Measurements from ENCODE around the gene KIAA1210. TPM values are rescaled to one million over a fixed set of nuclear protein-coding genes. Genes with fewer than 3 reads are reported as not detected.

Gene KIAA1210
- total RNA-seq: not detected

- H3K9me3 Mint-ChIP-seq: no peaks in the 10 kb centered on the region
- no peaks in the 10 kb centered on the region for H3K36me3 Mint-ChIP-seq
- H3K27me3 Mint-ChIP-seq: peaks cover 3% of the 10 kb centered on the region
- H3K27ac Mint-ChIP-seq: no peak within 1 kb of the TSS
- DNase-seq: no peak
- no peak within 1 kb of the TSS for H3K4me3 Mint-ChIP-seq
- no peak for ATAC-seq (ENCODE audit: low read depth)
- POLR2A ChIA-PET: no interaction called here
- H3K4me1 Mint-ChIP-seq: no peaks in the 10 kb centered on the region
Observed at GRCh38 chrX:119127650-119128049, at the start of gene KIAA1210. KIAA1210 (minus strand) TSS chrX:119127812; CDS start chrX:119123642, 4,170 bp downstream.

GRCh38 chrX:119177278-119177677 is 49.7 kb upstream of the KIAA1210 start:
- DNase-seq (no peak), ATAC-seq (ENCODE audit: low read depth) (no peak)
- Mint-ChIP-seq H3K27me3 (peaks cover 4% of the 10 kb centered on the region), H3K27ac (no peak overlapping the region), H3K36me3 (no peaks in the 10 kb centered on the region), H3K4me3 (no peak overlapping the region), H3K9me3 (no peaks in the 10 kb centered on the region), H3K4me1 (no peaks in the 10 kb centered on the region)
- POLR2A ChIA-PET: no interaction called here

DNA sequence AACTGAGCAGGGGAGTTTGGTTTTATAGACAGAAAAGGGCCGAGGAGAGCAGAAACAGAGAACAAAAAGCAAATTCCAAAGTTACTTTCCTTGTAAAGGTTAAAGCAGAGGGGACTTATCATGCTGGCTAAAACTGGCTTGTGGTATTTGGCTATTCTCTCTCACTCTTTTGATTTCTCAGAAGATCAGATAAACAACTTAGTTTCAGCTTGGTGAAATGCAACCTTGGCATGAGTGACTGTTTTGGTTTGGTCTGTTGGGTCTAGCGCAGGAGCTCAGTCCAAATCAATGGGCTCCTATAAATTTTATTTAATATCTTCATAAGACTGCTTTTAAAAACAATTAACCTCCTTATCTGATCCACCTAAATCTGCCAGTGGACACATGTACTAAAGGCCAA is 47.3 kb upstream of the KIAA1210 start:
- POLR2A ChIA-PET: no interaction called here
- no peak overlapping the region for H3K4me3 Mint-ChIP-seq
- ATAC-seq (ENCODE audit: low read depth) (no peak), DNase-seq (no peak)
- H3K27me3 Mint-ChIP-seq: peaks cover 4% of the 10 kb centered on the region
- no peaks in the 10 kb centered on the region for H3K9me3 Mint-ChIP-seq
- no peaks in the 10 kb centered on the region for H3K36me3 Mint-ChIP-seq
- no peak overlapping the region for H3K27ac Mint-ChIP-seq
- no peaks in the 10 kb centered on the region for H3K4me1 Mint-ChIP-seq

GRCh38 chrX:119168104-119168503 is 40.5 kb upstream of the KIAA1210 start:
- no peaks in the 10 kb centered on the region for H3K9me3 Mint-ChIP-seq
- POLR2A ChIA-PET: no interaction called here
- H3K4me3 Mint-ChIP-seq: no peak overlapping the region
- H3K4me1 Mint-ChIP-seq: no peaks in the 10 kb centered on the region
- no peak overlapping the region for H3K27ac Mint-ChIP-seq
- DNase-seq: no peak
- no peak for ATAC-seq (ENCODE audit: low read depth)
- peaks cover 2% of the 10 kb centered on the region for H3K27me3 Mint-ChIP-seq
- H3K36me3 Mint-ChIP-seq: no peaks in the 10 kb centered on the region

- POLR2A ChIA-PET: no interaction called here
- ATAC-seq (ENCODE audit: low read depth) (no peak), DNase-seq (no peak)
- Mint-ChIP-seq H3K9me3 (no peaks in the 10 kb centered on the region), H3K4me1 (no peaks in the 10 kb centered on the region), H3K27ac (no peak overlapping the region), H3K4me3 (no peak overlapping the region), H3K36me3 (no peaks in the 10 kb centered on the region), H3K27me3 (peaks cover 4% of the 10 kb centered on the region)
Observed at GRCh38 chrX:119158226-119158625, 30.6 kb upstream of the KIAA1210 start.

- no peak for ATAC-seq (ENCODE audit: low read depth)
Observed at GRCh38 chrX:119156241-119156640, 28.6 kb upstream of the KIAA1210 start.

DNA sequence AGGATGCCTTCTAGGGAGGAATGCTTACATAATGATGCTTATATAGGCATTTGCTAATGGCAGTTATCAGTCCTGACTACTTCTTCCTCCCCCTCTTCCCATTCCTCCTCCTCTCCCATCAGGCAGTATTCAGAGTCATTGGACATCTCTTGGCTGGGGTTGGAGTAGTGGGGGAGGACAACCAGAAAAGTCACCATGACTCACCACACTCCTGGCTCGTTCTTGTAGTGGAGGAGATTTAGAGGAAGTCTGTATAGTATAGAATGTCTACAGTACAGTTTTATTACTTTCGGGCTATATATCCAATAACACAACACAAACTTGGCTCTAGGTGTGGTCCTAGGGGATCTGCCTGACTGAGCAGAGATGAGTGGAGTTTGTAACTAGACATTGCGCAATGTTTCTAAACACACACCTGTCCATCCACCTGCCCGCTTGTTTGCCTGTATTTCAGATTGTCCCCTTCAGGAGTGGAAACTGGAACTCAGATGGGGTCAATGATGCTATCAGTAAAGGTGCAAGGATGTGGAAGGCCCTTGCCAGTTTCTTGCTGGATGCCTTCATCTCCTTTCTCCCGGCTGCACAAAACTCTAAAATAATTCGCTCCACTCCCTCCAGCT is 27.9 kb upstream of the KIAA1210 start:
- Mint-ChIP-seq H3K27me3 (peaks cover 10% of the 10 kb centered on the region), H3K4me3 (no peak overlapping the region), H3K36me3 (no peaks in the 10 kb centered on the region), H3K9me3 (no peaks in the 10 kb centered on the region), H3K27ac (no peak overlapping the region), H3K4me1 (no peaks in the 10 kb centered on the region)
- no peak for ATAC-seq (ENCODE audit: low read depth)
- POLR2A ChIA-PET: no interaction called here
- DNase-seq: no peak

More at GRCh38 chrX:119156241-119156640, 28.6 kb upstream of the KIAA1210 start:
- no peak for DNase-seq
- Mint-ChIP-seq H3K27me3 (peaks cover 4% of the 10 kb centered on the region), H3K4me1 (no peaks in the 10 kb centered on the region), H3K9me3 (no peaks in the 10 kb centered on the region), H3K36me3 (no peaks in the 10 kb centered on the region), H3K4me3 (no peak overlapping the region), H3K27ac (no peak overlapping the region)
- POLR2A ChIA-PET: no interaction called here

DNA sequence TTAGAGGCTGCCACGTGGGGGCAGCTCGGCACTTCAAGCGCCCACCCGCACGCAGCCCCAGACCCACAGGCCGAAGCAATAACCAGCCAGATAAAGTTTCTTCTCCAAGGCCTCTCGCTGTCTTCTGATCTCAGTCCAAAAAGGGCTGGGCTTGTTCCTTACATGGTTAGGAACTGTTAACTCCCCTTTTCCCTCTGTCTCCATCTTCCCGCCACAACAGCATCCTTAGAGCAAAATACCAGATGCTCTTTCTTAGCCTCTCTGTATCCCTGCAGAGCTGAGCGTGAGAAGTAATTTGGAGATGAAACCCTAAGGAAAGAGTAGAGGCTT is 23.4 kb upstream of the KIAA1210 start:
- ATAC-seq (ENCODE audit: low read depth) (no peak), DNase-seq (no peak)
- POLR2A ChIA-PET: no interaction called here
- no peaks in the 10 kb centered on the region for H3K9me3 Mint-ChIP-seq
- H3K4me3 Mint-ChIP-seq: no peak overlapping the region
- H3K36me3 Mint-ChIP-seq: no peaks in the 10 kb centered on the region
- H3K27me3 Mint-ChIP-seq: peaks cover 11% of the 10 kb centered on the region
- no peak overlapping the region for H3K27ac Mint-ChIP-seq
- H3K4me1 Mint-ChIP-seq: no peaks in the 10 kb centered on the region

DNA sequence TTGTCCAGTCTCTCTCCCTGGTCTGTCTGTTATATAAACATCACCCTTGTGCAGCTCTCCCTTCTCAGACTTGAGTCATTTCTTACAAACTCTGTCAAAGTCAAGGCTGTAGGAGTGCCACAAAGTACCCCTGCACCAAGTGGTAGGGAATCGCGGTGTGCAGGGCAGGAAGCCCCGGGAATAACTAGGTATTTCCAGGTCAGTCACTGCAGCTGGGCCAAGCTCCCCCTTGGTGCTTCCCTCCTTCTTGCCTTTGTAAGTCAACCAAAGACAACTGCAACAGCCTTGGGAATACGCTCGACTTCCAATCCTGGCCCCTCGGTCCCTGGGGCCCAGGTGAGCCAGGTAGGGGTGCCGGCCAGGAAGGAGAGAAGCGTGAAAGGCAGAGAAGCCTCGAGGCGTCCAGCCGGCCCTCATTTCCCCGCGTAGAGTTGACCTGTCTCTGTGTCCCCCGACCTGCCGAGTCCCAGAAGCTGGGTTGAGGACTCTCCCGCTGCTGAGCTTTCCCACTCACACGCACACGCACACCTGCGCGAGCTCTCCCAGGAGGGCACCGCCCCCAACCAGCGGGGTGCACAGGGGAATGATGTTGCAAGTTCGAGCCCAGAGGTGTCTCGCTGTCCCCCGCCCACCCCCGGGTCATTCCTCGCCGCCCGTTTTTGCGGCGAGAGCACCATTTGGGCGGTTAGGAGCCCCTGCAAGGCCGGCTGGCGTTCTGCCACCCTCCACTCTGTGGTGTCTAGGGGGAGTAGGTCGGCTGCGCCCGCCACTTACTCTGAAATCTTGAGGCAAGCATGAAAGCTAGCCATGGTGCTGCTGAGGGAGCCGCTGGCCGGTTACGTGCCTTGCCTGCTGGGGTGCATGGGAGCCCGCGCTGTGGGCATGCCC is 22.8 kb upstream of the KIAA1210 start:
- Mint-ChIP-seq H3K4me3 (no peak overlapping the region), H3K9me3 (no peaks in the 10 kb centered on the region), H3K36me3 (no peaks in the 10 kb centered on the region), H3K27me3 (peaks cover 11% of the 10 kb centered on the region), H3K27ac (no peak overlapping the region), H3K4me1 (no peaks in the 10 kb centered on the region)
- ATAC-seq (ENCODE audit: low read depth) (no peak), DNase-seq (no peak)
- POLR2A ChIA-PET: no interaction called here

DNA sequence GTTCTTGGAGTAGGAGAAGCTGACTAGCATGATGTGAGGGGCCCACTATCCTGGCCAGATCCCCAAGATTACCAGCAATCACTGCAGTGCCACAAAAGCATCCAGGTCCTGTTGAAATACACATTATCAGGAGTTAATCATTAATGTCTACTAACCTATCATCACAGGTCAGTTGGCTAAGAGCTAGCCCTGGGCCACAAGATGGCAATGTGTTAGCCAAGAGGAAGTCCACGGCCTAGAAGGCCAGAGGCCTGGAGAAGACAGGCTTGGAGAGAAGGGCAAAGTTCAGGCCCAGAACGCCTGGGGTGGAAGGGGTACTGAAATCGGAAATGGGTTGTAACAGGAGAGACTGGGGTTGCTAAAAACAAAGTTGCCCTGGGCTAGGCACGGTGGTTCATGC is 19.9 kb upstream of the KIAA1210 start:
- Mint-ChIP-seq H3K36me3 (no peaks in the 10 kb centered on the region), H3K4me1 (no peaks in the 10 kb centered on the region), H3K4me3 (no peak overlapping the region), H3K27me3 (peaks cover 9% of the 10 kb centered on the region), H3K9me3 (no peaks in the 10 kb centered on the region), H3K27ac (no peak overlapping the region)
- ATAC-seq (ENCODE audit: low read depth) (no peak), DNase-seq (no peak)
- POLR2A ChIA-PET: no interaction called here

DNA sequence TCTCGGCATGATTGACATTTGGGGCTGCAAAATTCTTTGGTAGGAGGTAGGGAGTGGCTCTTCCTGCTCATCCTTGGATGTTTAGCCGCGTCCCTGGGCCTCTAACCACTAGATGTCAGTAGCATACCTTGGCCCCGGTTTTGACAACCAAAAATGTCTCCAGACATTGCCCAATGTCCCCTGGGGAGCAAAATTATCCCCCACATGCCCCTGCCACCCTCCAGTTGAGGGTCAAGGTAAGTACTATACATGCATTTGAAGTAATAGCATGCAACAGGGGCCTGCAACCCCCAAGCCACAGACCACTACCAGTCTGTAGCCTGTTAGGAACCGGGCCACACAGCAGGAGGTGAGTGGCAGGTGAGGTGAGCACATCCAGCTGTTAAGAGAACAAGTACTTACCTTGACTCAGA is 17.6 kb upstream of the KIAA1210 start:
- Mint-ChIP-seq H3K9me3 (no peaks in the 10 kb centered on the region), H3K4me1 (no peaks in the 10 kb centered on the region), H3K27ac (no peak overlapping the region), H3K27me3 (peaks cover under 1% of the 10 kb centered on the region), H3K36me3 (no peaks in the 10 kb centered on the region), H3K4me3 (no peak overlapping the region)
- no peak for ATAC-seq (ENCODE audit: low read depth)
- DNase-seq: no peak
- POLR2A ChIA-PET: no interaction called here

DNA sequence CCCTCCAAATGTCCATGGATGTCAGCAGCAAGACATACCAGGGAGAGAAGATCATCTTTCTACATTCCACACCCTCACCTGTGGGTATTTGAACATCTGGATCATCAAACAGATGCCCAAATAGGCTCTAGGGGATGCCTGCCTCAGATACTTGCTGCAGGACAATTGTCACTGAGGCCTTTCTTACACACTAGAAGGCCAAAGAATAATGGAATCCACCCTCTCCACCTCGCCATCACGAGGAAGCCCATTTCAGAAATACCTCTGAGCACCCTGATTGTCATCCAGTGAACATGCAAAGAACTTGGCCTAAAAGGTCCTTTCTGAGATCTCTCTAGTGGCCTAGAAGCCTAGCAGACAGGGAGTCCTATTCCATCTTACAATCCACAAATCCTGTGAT is 6.9 kb upstream of the KIAA1210 start:
- no peaks in the 10 kb centered on the region for H3K36me3 Mint-ChIP-seq
- H3K9me3 Mint-ChIP-seq: no peaks in the 10 kb centered on the region
- DNase-seq (no peak), ATAC-seq (ENCODE audit: low read depth) (no peak)
- H3K4me1 Mint-ChIP-seq: no peaks in the 10 kb centered on the region
- POLR2A ChIA-PET: no interaction called here
- peaks cover 5% of the 10 kb centered on the region for H3K27me3 Mint-ChIP-seq
- H3K27ac Mint-ChIP-seq: no peak overlapping the region
- no peak overlapping the region for H3K4me3 Mint-ChIP-seq

DNA sequence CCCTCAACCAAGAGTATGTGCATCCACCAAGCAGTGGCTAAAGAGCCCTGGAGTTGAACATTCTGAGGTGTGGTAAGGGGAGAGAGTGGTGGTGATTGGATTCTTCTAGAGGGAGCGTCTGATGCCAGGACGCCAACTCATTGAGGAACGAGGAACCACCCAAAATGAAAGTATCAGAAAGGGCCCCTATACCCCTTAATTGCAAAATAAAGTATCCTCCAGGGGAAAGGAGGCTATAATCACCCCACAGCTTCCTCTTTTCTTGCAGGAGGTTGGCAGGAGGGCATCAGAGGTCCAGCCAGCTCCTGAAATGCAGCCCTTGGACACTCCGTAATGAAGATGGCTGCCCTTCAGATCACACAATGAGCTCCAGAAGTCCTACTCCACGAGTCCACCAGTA is 5.3 kb upstream of the KIAA1210 start:
- H3K27ac Mint-ChIP-seq: no peak overlapping the region
- H3K9me3 Mint-ChIP-seq: no peaks in the 10 kb centered on the region
- DNase-seq: no peak
- POLR2A ChIA-PET: no interaction called here
- peaks cover 5% of the 10 kb centered on the region for H3K27me3 Mint-ChIP-seq
- no peaks in the 10 kb centered on the region for H3K4me1 Mint-ChIP-seq
- H3K36me3 Mint-ChIP-seq: no peaks in the 10 kb centered on the region
- ATAC-seq (ENCODE audit: low read depth): no peak
- no peak overlapping the region for H3K4me3 Mint-ChIP-seq

- Mint-ChIP-seq H3K27ac (no peak overlapping the region), H3K4me3 (no peak overlapping the region), H3K27me3 (peaks cover 5% of the 10 kb centered on the region), H3K4me1 (no peaks in the 10 kb centered on the region), H3K9me3 (no peaks in the 10 kb centered on the region), H3K36me3 (no peaks in the 10 kb centered on the region)
- ATAC-seq (ENCODE audit: low read depth): no peak
- POLR2A ChIA-PET: no interaction called here
- no peak for DNase-seq
Observed at GRCh38 chrX:119132316-119132715, 4.7 kb upstream of the KIAA1210 start.
